Measurements from ENCODE around the gene EHMT2.

Gene EHMT2

GRCh38 chr6:31899882-31900722, 2.6 kb upstream of the EHMT2 start:
- DNase-seq (ENCODE audit: low read depth, low spot score) = no peak
- no peak overlapping the region for H3K4me3 ChIP-seq (ENCODE audit: low read depth, low read length)
- TF ChIP-seq, protein P1, sequence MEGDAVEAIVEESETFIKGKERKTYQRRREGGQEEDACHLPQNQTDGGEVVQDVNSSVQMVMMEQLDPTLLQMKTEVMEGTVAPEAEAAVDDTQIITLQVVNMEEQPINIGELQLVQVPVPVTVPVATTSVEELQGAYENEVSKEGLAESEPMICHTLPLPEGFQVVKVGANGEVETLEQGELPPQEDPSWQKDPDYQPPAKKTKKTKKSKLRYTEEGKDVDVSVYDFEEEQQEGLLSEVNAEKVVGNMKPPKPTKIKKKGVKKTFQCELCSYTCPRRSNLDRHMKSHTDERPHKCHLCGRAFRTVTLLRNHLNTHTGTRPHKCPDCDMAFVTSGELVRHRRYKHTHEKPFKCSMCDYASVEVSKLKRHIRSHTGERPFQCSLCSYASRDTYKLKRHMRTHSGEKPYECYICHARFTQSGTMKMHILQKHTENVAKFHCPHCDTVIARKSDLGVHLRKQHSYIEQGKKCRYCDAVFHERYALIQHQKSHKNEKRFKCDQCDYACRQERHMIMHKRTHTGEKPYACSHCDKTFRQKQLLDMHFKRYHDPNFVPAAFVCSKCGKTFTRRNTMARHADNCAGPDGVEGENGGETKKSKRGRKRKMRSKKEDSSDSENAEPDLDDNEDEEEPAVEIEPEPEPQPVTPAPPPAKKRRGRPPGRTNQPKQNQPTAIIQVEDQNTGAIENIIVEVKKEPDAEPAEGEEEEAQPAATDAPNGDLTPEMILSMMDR (IDR thresholded peaks at IDR 0.05; ENCODE audit: low read depth, low read length) = no peak
- in situ Hi-C loops (cut with HindIII; ENCODE audit: low sequenced_read_pairs) = no loop called here

DNA sequence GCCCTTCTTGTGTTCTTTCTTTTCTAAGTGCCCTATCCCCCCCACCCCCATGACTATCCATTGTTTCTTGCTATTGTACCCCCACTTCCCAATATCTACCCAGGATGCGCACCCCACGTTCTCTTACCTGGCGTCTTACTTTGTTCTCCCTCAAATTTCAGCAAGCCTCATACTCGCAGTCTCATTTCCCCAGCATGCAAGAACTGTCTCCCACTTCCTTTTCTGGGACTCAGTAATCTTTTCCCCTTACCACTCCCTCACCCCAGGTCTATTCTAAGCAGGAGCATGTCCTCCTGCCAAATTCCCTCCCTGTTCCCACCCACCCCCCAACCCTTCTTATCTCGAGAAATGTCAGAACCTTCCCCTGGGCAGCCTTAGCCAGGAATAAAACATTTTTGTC, 1.7 kb upstream of the EHMT2 start:
- TF ChIP-seq, protein P1 (IDR thresholded peaks at IDR 0.05; ENCODE audit: low read depth, low read length) = no peak
- in situ Hi-C loops (cut with HindIII; ENCODE audit: low sequenced_read_pairs) = no loop called here

GRCh38 chr6:31898383-31899011, 999 bp upstream of the EHMT2 start:
- TF ChIP-seq, protein P1 (IDR thresholded peaks at IDR 0.05; ENCODE audit: low read depth, low read length) = no peak
- in situ Hi-C loops (cut with HindIII; ENCODE audit: low sequenced_read_pairs) = no loop called here
- DNase-seq (ENCODE audit: low read depth, low spot score) = peak; percentile 46
- peak overlapping the region; percentile 92 for H3K4me3 ChIP-seq (ENCODE audit: low read depth, low read length)

More for the DNA sequence above, 1.7 kb upstream of the EHMT2 start:
- DNase-seq (ENCODE audit: low read depth, low spot score) = no peak
- H3K4me3 ChIP-seq (ENCODE audit: low read depth, low read length) = no peak overlapping the region

GRCh38 chr6:31896856-31897611, 464 bp downstream of the EHMT2 start:
- peak overlapping the region; percentile 92 for H3K4me3 ChIP-seq (ENCODE audit: low read depth, low read length)
- no peak for DNase-seq (ENCODE audit: low read depth, low spot score)

DNA sequence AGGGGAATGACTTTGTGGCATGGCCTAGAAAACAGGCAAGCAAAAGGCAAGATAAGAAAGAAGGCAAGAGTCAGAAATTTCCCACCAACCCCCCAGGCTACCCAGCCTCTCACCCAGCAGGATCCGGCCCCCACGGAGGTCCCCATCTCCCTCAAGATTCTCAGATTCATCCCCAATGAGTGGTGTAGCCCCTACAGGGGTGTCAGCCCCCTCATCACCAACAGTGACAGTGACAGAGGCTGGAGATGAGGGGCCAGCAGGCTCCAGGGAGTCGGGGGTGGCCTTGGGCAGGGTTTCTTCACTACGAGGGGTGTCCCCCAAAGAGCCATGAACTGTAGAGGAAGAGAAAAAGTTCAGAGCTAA, 1.0 kb downstream of the EHMT2 start:
- no peak for DNase-seq (ENCODE audit: low read depth, low spot score)
- peak overlapping the region; percentile 92 for H3K4me3 ChIP-seq (ENCODE audit: low read depth, low read length)
- TF ChIP-seq, protein P1 (IDR thresholded peaks at IDR 0.05; ENCODE audit: low read depth, low read length) = no peak
- in situ Hi-C loops (cut with HindIII; ENCODE audit: low sequenced_read_pairs) = no loop called here

More at GRCh38 chr6:31896856-31897611, 464 bp downstream of the EHMT2 start:
- TF ChIP-seq, protein P1 (IDR thresholded peaks at IDR 0.05; ENCODE audit: low read depth, low read length) = no peak
- in situ Hi-C loops (cut with HindIII; ENCODE audit: low sequenced_read_pairs) = no loop called here

- TF ChIP-seq, protein P1 (IDR thresholded peaks at IDR 0.05; ENCODE audit: low read depth, low read length) = no peak
- no peak for DNase-seq (ENCODE audit: low read depth, low spot score)
- in situ Hi-C loops (cut with HindIII; ENCODE audit: low sequenced_read_pairs) = no loop called here
- no peak overlapping the region for H3K4me3 ChIP-seq (ENCODE audit: low read depth, low read length)
Observed at GRCh38 chr6:31892821-31893220, 4.7 kb downstream of the EHMT2 start.
